GM13976 (cell line): ENCODE results near the gene DNAH12.
"Not testable (repeated sequence)": the region's sequence is repeated elsewhere in the genome, so short reads cannot be mapped to it uniquely, and the experiment has no call there.

Experiments used
- DNase-seq: peaks from one replicate; pipeline ENCODE4 v3.0.0; 2012; ENCODE audit warnings: low spot score
- CTCF ChIP-seq: IDR thresholded peaks from 2 replicates; pipeline ENCODE4 v1.5.1; 2012; ENCODE audit warnings: borderline replicate concordance, mild to moderate bottlenecking; ENCODE audit not compliant: insufficient read depth; ENCODE audit errors: extremely low read depth, missing control alignments, control extremely low read depth
- in situ Hi-C: fragments of 300-500 bp; cut with MboI; formaldehyde crosslinking; loops from one replicate; pipeline ENCODE4 v1.12.0; 2022; ENCODE audit warnings: low sequenced_read_pairs, mixed read lengths, inconsistent platforms; ENCODE audit not compliant: unreplicated experiment

DNAH12 gene

GRCh38 chr3:57497904-57498303, 46.2 kb downstream of the DNAH12 start:
- DNase-seq = no peak
- in situ Hi-C loops = no loop called here
- no peak for TF ChIP-seq CTCF

GRCh38 chr3:57484563-57484962, 59.6 kb downstream of the DNAH12 start:
- DNase-seq = no peak
- TF ChIP-seq CTCF = no peak
- in situ Hi-C loops = no loop called here

- DNase-seq, in situ Hi-C loops: not testable (repeated sequence)
Observed at GRCh38 chr3:57477193-57477592, 67.0 kb downstream of the DNAH12 start.

- no peak for TF ChIP-seq CTCF
- in situ Hi-C loops = no loop called here
- no peak for DNase-seq
Observed at GRCh38 chr3:57464801-57465200, 79.3 kb downstream of the DNAH12 start.

GRCh38 chr3:57464011-57464410, 80.1 kb downstream of the DNAH12 start:
- TF ChIP-seq CTCF = no peak
- in situ Hi-C loops = no loop called here
- no peak for DNase-seq

GRCh38 chr3:57451150-57451846, 92.8 kb downstream of the DNAH12 start:
- no peak for TF ChIP-seq CTCF
- in situ Hi-C loops = no loop called here
- no peak for DNase-seq

GRCh38 chr3:57449276-57449847, 94.8 kb downstream of the DNAH12 start:
- DNase-seq, in situ Hi-C loops: not testable (repeated sequence)

GRCh38 chr3:57448489-57448888, 95.7 kb downstream of the DNAH12 start:
- DNase-seq, in situ Hi-C loops: not testable (repeated sequence)
